T-cell (primary cell): ENCODE data around the gene CELF2. TPM values are rescaled to one million over a fixed set of nuclear protein-coding genes. Genes with fewer than 3 reads are reported as not detected.
A peak's percentile ranks its signal among the peaks of the same experiment; 100 is the strongest.

Source experiments
- ATAC-seq, 4 experiments: fragments of 200-7000 bp in 3 of 4; fragments of 150-1000 bp in 1 of 4; cut with Tn5 transposase; replicated peaks in 1 of 4; 1 replicate in 3 of 4; 2 replicates in 1 of 4; pipeline ENCODE4 v1.10.0; 2021; ENCODE audit warnings: moderate library complexity in 3 of 4, mild to moderate bottlenecking in 2 of 4, moderate number of reproducible peaks in 1 of 4
- CTCF ChIA-PET, 2 donors: fragments of 300-600 bp; sonication (Branson Sonifier 250); formaldehyde crosslinking; loops; one replicate each; lab custom pipeline; 2022; ENCODE audit warnings: antibody characterized with exemption in 2 of 2; lab: Charles Lee
- POLR2A ChIA-PET, 2 donors: fragments of 300-600 bp; sonication (Branson Sonifier 250); formaldehyde crosslinking; loops; one replicate each; lab custom pipeline; 2022; ENCODE audit warnings: antibody characterized with exemption in 2 of 2; lab: Charles Lee
- DNase-seq, 35 experiments: peaks; one replicate each; pipeline versions ENCODE4 v3.0.0 to v3.0.0-alpha.2; 2013 to 2023
- H3K27ac ChIP-seq: one replicate; pipeline ENCODE4 v1.5.1; 2013; ENCODE audit warnings: low read length
- H3K27me3 ChIP-seq, 2 experiments: replicated peaks in 1 of 2; 1 replicate in 1 of 2; 2 replicates in 1 of 2; pipeline versions ENCODE4 v1.6.1 to v1.7.0; 2013; ENCODE audit warnings: low read length in 1 of 2, mixed read lengths in 1 of 2; ENCODE audit not compliant: control insufficient read depth in 2 of 2, insufficient read depth in 2 of 2; ENCODE audit errors: extremely low read depth in 1 of 2
- H3K36me3 ChIP-seq, 2 donors: 1 replicate in 1 of 2; 2 replicates in 1 of 2; pipeline versions ENCODE4 v1.6.1 to v1.7.0; 2013; ENCODE audit warnings: low read length in 1 of 2; ENCODE audit not compliant: control insufficient read depth in 2 of 2, insufficient read depth in 1 of 2; ENCODE audit errors: extremely low read depth in 1 of 2
- H3K4me1 ChIP-seq, 2 experiments: 1 replicate in 1 of 2; 2 replicates in 1 of 2; pipeline versions ENCODE4 v1.6.1 to v1.7.0; 2013; ENCODE audit warnings: low read length in 2 of 2, mixed read lengths in 1 of 2; ENCODE audit not compliant: insufficient read depth in 2 of 2, control insufficient read depth in 1 of 2; ENCODE audit errors: extremely low read depth in 1 of 2
- H3K4me3 ChIP-seq, 2 donors: 1 replicate in 1 of 2; 2 replicates in 1 of 2; pipeline versions ENCODE4 v1.5.1 to v1.7.0; 2013; ENCODE audit warnings: mild to moderate bottlenecking in 2 of 2, low read length in 1 of 2, moderate library complexity in 1 of 2; ENCODE audit not compliant: control insufficient read depth in 1 of 2; ENCODE audit errors: extremely low read depth in 1 of 2
- H3K9me3 ChIP-seq: 2 replicates; pipeline ENCODE4 v1.7.0; 2013
- H3K27ac Mint-ChIP-seq, 2 donors: one replicate each; pipeline ENCODE4 v1.8.0; 2020 to 2021; ENCODE audit warnings: mild to moderate bottlenecking in 2 of 2, mixed read lengths in 2 of 2
- H3K27me3 Mint-ChIP-seq, 2 donors: one replicate each; pipeline ENCODE4 v1.8.0; 2021 to 2022; ENCODE audit warnings: mixed read lengths in 2 of 2
- H3K36me3 Mint-ChIP-seq: one replicate; pipeline ENCODE4 v1.8.0; 2021; ENCODE audit warnings: mixed read lengths
- H3K4me1 Mint-ChIP-seq, 3 donors: one replicate each; pipeline ENCODE4 v1.8.0; 2020 to 2022; ENCODE audit warnings: mixed read lengths in 3 of 3, mild to moderate bottlenecking in 1 of 3
- H3K4me3 Mint-ChIP-seq, 3 donors: one replicate each; pipeline ENCODE4 v1.8.0; 2020 to 2022; ENCODE audit warnings: mild to moderate bottlenecking in 3 of 3, mixed read lengths in 3 of 3, moderate library complexity in 3 of 3
- H3K9me3 Mint-ChIP-seq, 3 donors: one replicate each; pipeline ENCODE4 v1.8.0; 2020 to 2022; ENCODE audit warnings: mixed read lengths in 3 of 3
- WGBS: methylation state at CpG from one replicate; pipeline ENCODE4 v1.1.5; 2013; ENCODE audit warnings: missing lambda C conversion rate; ENCODE audit not compliant: insufficient coverage; 5-methylcytosine and 5-hydroxymethylcytosine counted together
- total RNA-seq, 35 experiments: library from RNA in 6 of 35; stranded (reverse) in 6 of 35; fragments of 120-200 nt in 1 of 35; gene quantifications; one replicate each; pipeline versions ENCODE4 v1.2.1 to v1.2.4 and lab custom pipeline; 2013 to 2026

CELF2 gene
- total RNA-seq, 5 donors from 2014 or later (not counting 1 experiment from before 2014, with no cell fraction given), result 149 to 225 (median 166) TPM

GRCh38 chr10:11114269-11114668, 96.6 kb downstream of the CELF2 start:
- Mint-ChIP-seq H3K4me3 (no peak overlapping the region), H3K27ac (peak overlapping the region in 1 of 2 donors; percentile 5), H3K9me3 (no peaks in the 10 kb centered on the region), H3K4me1 (peaks cover 24 to 35% (median 30%) of the 10 kb centered on the region in 3 donors), H3K27me3 (no peaks in the 10 kb centered on the region), H3K36me3 (no peaks in the 10 kb centered on the region)
- CTCF ChIA-PET, result interaction anchor here (1.1 to 4.1 kb wide), 7 partner anchors 34 to 156 kb away, joined by 5 to 40 read pairs (median 8); no protein-coding TSS in a partner anchor
- H3K27me3 ChIP-seq, result no peaks in the 10 kb centered on the region
- peaks cover 7 to 8% of the 10 kb centered on the region in 2 experiments for H3K4me1 ChIP-seq
- POLR2A ChIA-PET, result interaction anchor here (0.9 to 1.7 kb wide), 4 partner anchors 31 to 73 kb away, joined by 3 to 10 read pairs (median 6); no protein-coding TSS in a partner anchor
- no peak overlapping the region for H3K4me3 ChIP-seq
- DNase-seq, result no peak
- WGBS, result no CpG with 5 or more reads among the region's 2 CpGs
- no peaks in the 10 kb centered on the region for H3K9me3 ChIP-seq
- no peaks in the 10 kb centered on the region for H3K36me3 ChIP-seq
- H3K27ac ChIP-seq, result no peak overlapping the region
- ATAC-seq, result no peak

GRCh38 chr10:11115337-11115736, 97.7 kb downstream of the CELF2 start:
- H3K4me3 ChIP-seq, result no peak overlapping the region
- H3K4me1 Mint-ChIP-seq, result peaks cover 24 to 41% (median 31%) of the 10 kb centered on the region in 3 donors
- no peak overlapping the region for H3K4me3 Mint-ChIP-seq
- H3K36me3 Mint-ChIP-seq, result no peaks in the 10 kb centered on the region
- H3K27me3 Mint-ChIP-seq, result no peaks in the 10 kb centered on the region
- H3K36me3 ChIP-seq, result no peaks in the 10 kb centered on the region
- 100% methylated on average over 2 of the region's 3 CpGs for WGBS
- H3K4me1 ChIP-seq, result peaks cover 7 to 8% of the 10 kb centered on the region in 2 experiments
- ChIA-PET POLR2A (interaction anchor here (1.0 to 1.5 kb wide), 2 partner anchors 35 to 64 kb away, joined by 3 read pairs; no protein-coding TSS in a partner anchor), CTCF (interaction anchor here in 1 of 2 donors (0.6 to 4.1 kb wide), 2 partner anchors 50 to 113 kb away, joined by 4 to 40 read pairs; no protein-coding TSS in a partner anchor)
- H3K27ac Mint-ChIP-seq, result no peak overlapping the region
- H3K9me3 Mint-ChIP-seq, result no peaks in the 10 kb centered on the region
- H3K27ac ChIP-seq, result no peak overlapping the region
- no peak for DNase-seq
- no peaks in the 10 kb centered on the region for H3K27me3 ChIP-seq
- no peaks in the 10 kb centered on the region for H3K9me3 ChIP-seq
- ATAC-seq, result no peak

GRCh38 chr10:11116361-11116760, 98.7 kb downstream of the CELF2 start:
- Histone ChIP-seq H3K4me3 (no peak overlapping the region), H3K27me3 (no peaks in the 10 kb centered on the region), H3K27ac (no peak overlapping the region), H3K36me3 (no peaks in the 10 kb centered on the region), H3K9me3 (no peaks in the 10 kb centered on the region), H3K4me1 (peaks cover 7 to 11% of the 10 kb centered on the region in 2 experiments)
- no peaks in the 10 kb centered on the region for H3K9me3 Mint-ChIP-seq
- no peaks in the 10 kb centered on the region for H3K36me3 Mint-ChIP-seq
- ATAC-seq (no peak), DNase-seq (no peak)
- no peak overlapping the region for H3K27ac Mint-ChIP-seq
- ChIA-PET POLR2A (no interaction called here), CTCF (no interaction called here)
- H3K4me3 Mint-ChIP-seq, result no peak overlapping the region
- WGBS, result 97% methylated on average over 4 of the region's 4 CpGs
- peaks cover 33 to 52% (median 39%) of the 10 kb centered on the region in 3 donors for H3K4me1 Mint-ChIP-seq
- H3K27me3 Mint-ChIP-seq, result no peaks in the 10 kb centered on the region

- CTCF ChIA-PET, result no interaction called here
- no peak overlapping the region for H3K4me3 Mint-ChIP-seq
- POLR2A ChIA-PET, result no interaction called here
- H3K4me1 ChIP-seq, result peaks cover 7 to 11% of the 10 kb centered on the region in 2 experiments
- H3K9me3 ChIP-seq, result no peaks in the 10 kb centered on the region
- ATAC-seq, result no peak
- no CpG with 5 or more reads among the region's 6 CpGs for WGBS
- H3K36me3 Mint-ChIP-seq, result no peaks in the 10 kb centered on the region
- no peaks in the 10 kb centered on the region for H3K27me3 Mint-ChIP-seq
- H3K9me3 Mint-ChIP-seq, result no peaks in the 10 kb centered on the region
- no peak overlapping the region for H3K27ac ChIP-seq
- H3K36me3 ChIP-seq, result no peaks in the 10 kb centered on the region
- no peak overlapping the region for H3K4me3 ChIP-seq
- peaks cover 36 to 56% (median 40%) of the 10 kb centered on the region in 3 donors for H3K4me1 Mint-ChIP-seq
- H3K27ac Mint-ChIP-seq, result no peak overlapping the region
- H3K27me3 ChIP-seq, result no peaks in the 10 kb centered on the region
- no peak for DNase-seq
Measured at GRCh38 chr10:11116817-11117216, 99.1 kb downstream of the CELF2 start.

- Histone ChIP-seq H3K4me3 (no peak overlapping the region), H3K36me3 (no peaks in the 10 kb centered on the region), H3K4me1 (peaks cover 2 to 6% of the 10 kb centered on the region in 2 experiments), H3K9me3 (no peaks in the 10 kb centered on the region), H3K27ac (no peak overlapping the region), H3K27me3 (no peaks in the 10 kb centered on the region)
- ChIA-PET CTCF (interaction anchor here in 1 of 2 donors (0.6 to 1.5 kb wide), 4 partner anchors 19 to 107 kb away, joined by 3 to 6 read pairs (median 3); no protein-coding TSS in a partner anchor), POLR2A (no interaction called here)
- Mint-ChIP-seq H3K36me3 (peaks cover under 1% of the 10 kb centered on the region), H3K9me3 (peaks cover 0 to 3% (median under 1%) of the 10 kb centered on the region in 3 donors), H3K4me3 (no peak overlapping the region), H3K27me3 (no peaks in the 10 kb centered on the region), H3K27ac (no peak overlapping the region), H3K4me1 (peaks cover 32 to 47% (median 34%) of the 10 kb centered on the region in 3 donors)
- ATAC-seq, result no peak
- DNase-seq, result no peak
- WGBS, result 100% methylated on average over 4 of the region's 4 CpGs
Measured at GRCh38 chr10:11118686-11119085, 101.0 kb downstream of the CELF2 start.

- no peaks in the 10 kb centered on the region for H3K27me3 ChIP-seq
- Mint-ChIP-seq H3K9me3 (peaks cover 3 to 13% (median 4%) of the 10 kb centered on the region in 3 donors), H3K4me1 (peaks cover 24 to 36% (median 27%) of the 10 kb centered on the region in 3 donors)
Measured at GRCh38 chr10:11119843-11120242, 102.2 kb downstream of the CELF2 start.

More at GRCh38 chr10:11119843-11120242, 102.2 kb downstream of the CELF2 start:
- ChIA-PET CTCF (interaction anchor here in 1 of 2 donors (0.6 to 1.5 kb wide), 2 partner anchors 30 to 137 kb away, joined by 3 to 6 read pairs; no protein-coding TSS in a partner anchor), POLR2A (no interaction called here)
- Mint-ChIP-seq H3K27me3 (no peaks in the 10 kb centered on the region), H3K4me3 (no peak overlapping the region), H3K36me3 (peaks cover 4% of the 10 kb centered on the region), H3K27ac (no peak overlapping the region)
- no peaks in the 10 kb centered on the region for H3K9me3 ChIP-seq
- H3K4me1 ChIP-seq, result peaks cover 0 to 3% of the 10 kb centered on the region in 2 experiments
- no peak overlapping the region for H3K27ac ChIP-seq
- ATAC-seq (no peak), DNase-seq (no peak)
- no peaks in the 10 kb centered on the region for H3K36me3 ChIP-seq
- no CpG with 5 or more reads among the region's 7 CpGs for WGBS
- H3K4me3 ChIP-seq, result no peak overlapping the region
